SW 1271 (cell line): ENCODE measurements around the gene HOXC9.

Source experiments
- DNase-seq, 2 experiments: peaks; one replicate each; lab custom pipeline; 2025; lab: John Stamatoyannopoulos, UW

HOXC9 gene

DNA sequence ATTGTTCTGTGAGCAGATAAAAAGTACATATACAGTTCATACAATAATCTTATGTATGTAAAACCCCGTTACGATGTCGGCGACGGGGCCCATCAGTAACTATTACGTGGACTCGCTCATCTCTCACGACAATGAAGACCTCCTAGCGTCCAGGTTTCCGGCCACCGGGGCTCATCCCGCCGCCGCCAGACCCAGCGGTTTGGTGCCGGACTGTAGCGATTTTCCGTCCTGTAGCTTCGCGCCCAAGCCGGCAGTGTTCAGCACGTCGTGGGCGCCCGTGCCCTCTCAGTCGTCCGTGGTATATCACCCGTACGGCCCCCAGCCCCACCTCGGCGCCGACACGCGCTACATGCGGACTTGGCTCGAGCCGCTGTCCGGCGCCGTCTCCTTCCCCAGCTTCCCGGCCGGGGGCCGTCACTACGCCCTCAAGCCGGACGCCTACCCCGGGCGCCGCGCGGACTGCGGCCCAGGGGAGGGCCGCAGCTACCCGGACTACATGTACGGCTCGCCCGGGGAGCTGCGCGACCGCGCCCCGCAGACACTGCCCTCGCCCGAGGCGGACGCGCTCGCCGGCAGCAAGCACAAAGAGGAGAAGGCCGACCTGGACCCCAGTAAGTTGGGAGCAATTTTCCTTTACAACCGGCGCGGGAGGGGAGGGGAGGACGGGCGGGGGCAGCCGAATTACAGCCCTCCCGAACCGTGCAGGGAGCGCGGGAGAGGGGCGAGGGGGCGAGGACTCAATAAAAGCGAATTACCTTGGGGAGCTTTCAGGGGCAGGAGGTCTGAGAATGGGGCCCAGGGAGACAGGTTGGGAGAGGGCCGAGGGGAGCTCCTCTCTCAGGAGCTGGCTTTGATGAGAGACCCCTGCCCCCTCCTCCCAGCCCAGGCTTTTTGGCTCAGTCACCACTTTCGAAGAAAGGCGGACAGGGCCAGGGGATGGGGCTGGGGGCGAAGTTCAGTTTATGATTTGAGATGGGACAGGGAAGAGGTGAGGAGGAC lies at the start of gene HOXC9:
TSS of gene HOXC9 (plus strand) at position 46 of the 999 bp plus-strand sequence. CDS start at position 74, 28 bp downstream.
- peak in 1 of 2 experiments; percentile 59 for DNase-seq

DNA sequence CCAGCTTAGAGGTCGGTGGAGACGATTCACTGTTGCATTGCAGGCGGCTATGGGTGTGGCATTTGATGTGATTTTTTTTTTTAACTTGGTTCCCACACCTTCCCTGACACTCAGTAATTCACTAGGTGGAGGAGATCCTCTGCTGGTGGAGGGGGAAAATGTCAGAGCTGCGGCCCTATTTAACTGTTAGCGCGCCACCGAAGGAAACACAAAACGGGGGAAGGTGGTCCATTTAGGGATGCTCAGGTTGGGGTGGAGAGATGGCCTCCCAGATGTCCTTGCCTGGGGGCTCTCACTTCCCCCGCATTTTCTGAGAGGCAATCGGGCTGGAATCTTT lies 49.6 kb upstream of the HOXC9 start:
- DNase-seq, result no peak

DNA sequence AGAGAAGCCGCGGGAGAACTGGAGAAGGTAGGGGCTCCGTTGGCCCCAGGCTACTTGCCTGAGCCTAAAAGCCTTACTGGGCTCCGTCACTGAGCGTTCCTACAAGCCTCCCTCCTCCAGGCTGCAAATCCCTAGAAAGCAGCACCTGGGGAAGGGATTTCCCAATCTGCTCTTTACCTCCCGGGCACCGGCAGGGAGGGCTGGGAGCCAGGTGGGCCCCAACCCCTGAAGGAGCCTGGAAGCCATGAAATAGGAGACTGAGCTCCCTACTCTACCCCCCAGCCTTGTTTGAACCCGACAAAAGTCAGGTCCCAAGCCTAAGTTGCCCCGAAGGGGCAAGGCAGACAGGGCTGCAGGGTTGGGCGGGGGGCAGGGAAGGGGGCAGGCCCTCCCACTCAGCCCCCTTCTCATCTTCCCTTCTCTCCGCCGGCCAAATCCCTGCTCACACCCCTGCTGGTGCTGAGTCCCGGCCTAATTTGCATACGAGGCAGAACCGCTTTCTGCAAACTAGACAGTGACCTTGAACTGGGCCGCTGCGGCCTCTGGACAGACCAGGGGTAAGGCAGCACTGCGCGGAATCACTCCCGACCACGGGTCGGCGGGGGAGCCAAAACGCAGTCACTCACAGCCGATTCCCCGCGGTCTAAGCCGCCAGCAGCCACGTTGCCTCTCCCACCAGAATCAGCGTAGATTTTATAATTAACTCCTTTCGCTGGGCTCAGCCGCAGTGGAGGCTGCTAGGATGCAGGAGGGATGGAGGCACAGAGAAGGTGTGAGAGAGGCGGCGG lies 49.0 kb upstream of the HOXC9 start:
- DNase-seq, result no peak

DNA sequence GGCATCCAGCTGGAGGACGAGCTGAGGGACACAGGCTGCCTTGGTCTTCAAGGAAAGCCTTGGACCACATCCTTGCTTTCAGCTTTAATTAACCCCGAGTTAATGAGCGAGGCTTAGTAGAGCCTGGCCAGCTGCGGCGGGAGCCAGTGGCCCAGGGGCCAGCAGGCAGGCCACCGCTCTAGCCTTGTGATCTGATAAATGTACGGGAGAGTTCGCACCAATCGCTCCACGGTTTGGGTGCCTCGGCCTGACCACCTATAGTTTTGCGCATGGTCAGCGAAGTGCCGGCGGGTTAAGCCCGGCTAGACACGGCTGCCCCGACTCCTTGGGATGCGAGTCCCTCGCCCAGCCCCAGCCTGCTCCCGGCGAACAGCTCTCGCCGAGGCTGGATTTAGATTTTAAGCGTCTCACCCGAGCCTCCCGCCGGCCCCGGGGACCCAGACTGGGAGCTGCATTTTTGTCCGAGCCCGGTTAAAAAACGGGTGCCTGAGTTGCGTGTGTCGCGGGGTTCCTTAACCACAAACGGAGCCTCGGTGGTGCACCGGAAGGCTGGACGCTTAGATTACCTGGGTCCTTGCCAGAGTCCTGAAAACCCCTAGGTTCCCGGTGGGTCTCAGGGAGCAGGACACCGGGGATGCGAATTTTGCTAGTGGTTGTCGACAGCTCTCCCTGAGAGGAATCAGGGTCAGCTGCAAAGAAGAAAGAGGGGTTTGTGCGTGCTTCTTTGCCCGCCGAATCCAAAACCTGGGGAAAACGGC lies 48.2 kb upstream of the HOXC9 start:
- no peak for DNase-seq

DNA sequence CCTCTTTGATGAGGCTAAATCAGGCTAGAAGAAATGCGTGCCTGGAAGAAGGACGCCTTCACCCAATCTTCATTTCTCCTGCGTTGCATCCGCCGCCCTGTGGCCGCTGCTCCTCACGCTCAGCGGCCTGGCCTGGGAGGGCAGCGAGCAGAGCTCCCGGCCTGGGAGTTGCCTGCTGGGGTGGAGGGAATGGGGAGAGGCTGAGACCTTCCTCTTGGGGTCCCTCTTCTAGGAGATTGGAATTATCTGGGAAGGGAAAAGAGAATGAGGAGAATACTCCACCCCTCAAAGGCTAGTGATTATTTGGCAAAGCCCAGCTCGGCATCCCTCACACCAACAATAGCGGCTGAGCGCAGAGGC lies 47.6 kb upstream of the HOXC9 start:
- no peak for DNase-seq

DNA sequence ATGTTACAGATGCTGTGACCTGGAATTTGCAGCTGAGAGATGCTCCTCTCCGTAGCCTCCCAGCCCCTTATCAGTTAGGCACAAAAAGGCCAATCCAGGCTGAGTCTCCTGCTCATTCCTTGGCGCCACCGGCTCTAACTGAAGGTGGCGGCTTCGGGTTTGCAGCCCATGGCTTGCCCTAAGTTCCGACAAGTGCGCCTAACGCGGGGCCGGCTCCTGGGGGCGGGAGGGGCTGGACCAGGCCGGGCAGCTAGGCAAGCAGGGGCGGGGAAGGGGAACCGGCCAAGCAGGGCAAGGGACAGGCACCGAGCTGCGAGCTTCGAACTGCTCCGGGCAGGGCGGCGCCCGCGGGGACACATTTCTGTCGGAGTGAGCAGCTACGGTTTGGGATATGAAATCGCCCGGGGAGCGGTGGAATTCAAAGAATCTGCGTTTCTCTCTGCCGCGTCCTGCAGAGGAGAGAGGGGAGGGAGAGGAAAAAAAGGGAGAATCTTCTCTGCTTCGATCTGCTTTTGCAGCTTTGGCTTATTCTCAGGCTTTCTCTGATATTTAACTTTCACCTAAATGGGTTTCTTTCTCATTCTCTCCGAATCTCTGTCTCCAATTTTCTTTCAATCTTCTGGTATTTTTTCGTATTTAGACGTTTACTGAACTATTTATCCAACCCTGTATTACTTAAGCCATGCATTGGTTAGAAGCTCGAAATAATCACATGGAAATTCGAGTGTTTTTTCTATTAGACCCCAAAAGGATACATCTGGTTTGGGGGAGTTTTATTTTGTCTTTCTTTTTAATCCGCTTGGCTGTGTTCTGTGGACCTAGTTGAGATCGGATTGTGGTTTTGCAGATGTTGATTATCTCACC lies 46.9 kb upstream of the HOXC9 start:
- no peak for DNase-seq

DNA sequence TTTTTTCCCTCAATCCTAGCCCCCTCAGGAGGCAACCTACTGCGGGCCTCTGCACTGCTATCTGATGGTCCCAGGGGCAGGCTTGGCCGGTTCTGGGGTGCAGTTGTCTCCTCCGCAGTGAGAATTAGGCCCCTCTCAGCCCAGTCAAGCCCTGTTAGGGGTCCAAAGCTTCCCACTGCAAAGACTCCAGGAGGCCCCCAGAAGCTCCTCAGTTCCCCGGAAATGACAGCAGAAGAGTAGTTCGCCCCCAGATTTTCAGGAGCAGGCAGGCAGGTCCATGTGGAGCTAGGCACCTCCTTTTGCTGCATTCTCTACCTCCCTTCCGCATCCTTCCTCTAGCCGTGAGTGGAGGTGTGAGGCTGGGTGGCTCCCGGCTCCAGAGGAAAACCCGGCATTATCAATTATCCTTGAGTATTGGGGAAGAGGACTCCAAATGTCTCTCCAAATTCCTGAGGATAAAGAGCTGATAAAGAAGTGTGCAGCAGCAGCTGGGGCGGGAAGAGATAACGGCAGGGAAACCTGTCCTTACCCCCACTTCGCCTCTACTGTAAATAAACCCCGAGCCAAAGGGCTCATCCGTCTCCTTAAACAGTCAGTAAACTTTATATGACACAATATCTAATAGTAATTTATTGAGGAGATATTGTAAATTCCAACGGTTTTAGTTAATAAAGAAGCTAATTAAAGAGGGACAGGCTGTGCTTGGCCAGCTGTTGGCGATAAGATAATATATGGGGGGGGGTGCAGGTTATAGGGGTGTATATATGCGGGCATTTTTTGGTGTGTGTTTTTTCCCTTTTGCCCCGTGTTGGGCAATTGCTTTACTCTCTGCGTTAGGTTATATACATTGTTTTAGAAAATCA lies 45.9 kb upstream of the HOXC9 start:
- no peak for DNase-seq

DNA sequence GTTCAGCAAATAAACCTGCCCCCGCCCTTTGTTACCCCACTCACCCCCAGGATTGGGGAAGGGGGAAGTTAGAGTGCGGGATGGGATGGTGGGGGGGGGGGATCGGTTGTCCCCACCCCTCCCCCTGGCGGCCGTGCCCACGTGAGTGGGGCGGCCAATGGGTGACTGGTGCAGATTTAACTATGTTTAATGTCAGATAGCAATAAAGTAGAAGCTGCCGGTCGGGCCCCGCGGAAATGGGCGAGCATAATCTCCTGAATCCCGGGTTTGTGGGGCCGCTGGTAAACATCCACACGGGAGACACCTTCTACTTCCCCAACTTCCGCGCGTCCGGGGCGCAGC lies 45.3 kb upstream of the HOXC9 start, which contains the start of gene HOXC12:
TSS of gene HOXC12 (plus strand) at position 210 of the 342 bp plus-strand sequence. CDS start at position 237, 27 bp downstream.
- no peak for DNase-seq

DNA sequence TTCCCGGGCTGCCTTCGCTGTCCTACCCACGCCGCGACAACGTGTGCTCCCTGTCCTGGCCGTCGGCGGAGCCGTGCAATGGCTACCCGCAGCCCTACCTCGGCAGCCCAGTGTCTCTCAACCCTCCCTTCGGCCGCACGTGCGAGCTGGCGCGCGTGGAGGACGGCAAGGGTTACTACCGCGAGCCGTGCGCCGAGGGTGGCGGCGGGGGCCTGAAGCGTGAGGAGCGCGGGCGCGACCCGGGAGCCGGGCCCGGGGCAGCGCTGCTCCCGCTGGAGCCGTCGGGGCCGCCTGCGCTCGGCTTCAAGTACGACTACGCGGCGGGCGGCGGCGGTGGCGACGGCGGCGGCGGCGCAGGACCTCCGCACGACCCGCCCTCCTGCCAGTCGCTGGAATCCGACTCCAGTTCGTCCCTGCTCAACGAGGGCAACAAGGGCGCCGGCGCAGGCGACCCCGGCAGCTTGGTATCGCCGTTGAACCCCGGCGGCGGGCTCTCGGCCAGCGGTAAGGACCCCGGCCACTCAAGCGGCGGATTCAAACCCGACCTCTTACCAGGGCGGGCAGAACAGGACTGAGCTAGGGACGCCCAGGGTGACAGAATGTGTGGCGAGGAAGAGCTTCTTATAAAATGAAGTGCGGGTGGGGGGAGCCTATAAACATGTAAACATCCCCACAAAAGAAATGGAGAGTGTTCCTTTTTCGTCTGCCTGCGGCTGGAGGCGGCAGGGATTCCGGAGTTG lies 44.8 kb upstream of the HOXC9 start:
- DNase-seq, result no peak

DNA sequence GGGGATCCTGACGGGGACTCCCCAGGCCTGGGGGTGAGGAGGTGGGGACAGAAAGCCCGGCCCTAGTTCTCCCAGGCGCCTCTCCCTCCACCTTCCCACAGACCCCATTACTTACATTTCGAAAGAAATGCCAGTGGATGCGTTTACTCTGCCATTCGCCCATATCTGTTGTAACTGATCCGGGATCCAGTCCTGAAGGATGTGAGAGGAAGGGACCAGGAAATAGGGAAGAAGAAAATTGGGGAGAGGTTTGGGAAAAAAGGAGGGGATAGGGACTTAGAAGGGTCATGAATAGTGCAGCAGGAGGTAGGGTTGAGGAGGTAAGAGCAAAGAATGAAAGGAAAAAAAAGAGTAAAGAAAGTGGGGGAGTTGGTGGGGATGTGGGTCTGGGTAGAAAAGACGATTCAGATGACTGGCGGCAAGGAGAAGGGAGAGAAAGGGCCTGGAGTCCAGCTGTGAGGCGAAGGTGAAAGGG lies 44.1 kb upstream of the HOXC9 start:
- no peak for DNase-seq

DNA sequence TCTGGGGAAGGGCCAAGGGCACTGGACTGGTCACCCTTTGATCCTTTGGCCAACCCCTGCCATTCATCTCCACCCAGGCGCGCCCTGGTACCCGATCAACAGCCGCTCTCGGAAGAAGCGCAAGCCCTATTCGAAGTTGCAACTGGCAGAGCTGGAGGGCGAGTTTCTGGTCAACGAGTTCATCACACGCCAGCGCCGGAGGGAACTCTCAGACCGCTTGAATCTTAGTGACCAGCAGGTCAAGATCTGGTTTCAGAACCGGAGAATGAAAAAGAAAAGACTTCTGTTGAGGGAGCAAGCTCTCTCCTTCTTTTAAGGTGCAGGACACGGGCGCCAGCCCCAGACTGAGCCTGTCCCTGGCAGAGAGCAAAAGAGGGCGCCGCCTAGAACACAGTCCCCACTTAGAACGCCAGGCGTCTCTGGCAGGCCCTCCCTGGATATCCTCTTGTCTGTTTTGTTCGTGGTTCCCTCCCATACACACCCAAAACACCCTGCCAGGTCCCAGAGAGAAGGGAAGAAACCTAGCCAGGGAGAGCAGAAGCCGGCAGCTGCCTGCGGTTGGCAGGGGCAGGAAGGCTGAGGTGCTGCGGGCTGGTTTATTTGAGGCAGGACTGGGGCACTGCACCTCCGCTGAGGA lies 43.6 kb upstream of the HOXC9 start:
- DNase-seq, result no peak

DNA sequence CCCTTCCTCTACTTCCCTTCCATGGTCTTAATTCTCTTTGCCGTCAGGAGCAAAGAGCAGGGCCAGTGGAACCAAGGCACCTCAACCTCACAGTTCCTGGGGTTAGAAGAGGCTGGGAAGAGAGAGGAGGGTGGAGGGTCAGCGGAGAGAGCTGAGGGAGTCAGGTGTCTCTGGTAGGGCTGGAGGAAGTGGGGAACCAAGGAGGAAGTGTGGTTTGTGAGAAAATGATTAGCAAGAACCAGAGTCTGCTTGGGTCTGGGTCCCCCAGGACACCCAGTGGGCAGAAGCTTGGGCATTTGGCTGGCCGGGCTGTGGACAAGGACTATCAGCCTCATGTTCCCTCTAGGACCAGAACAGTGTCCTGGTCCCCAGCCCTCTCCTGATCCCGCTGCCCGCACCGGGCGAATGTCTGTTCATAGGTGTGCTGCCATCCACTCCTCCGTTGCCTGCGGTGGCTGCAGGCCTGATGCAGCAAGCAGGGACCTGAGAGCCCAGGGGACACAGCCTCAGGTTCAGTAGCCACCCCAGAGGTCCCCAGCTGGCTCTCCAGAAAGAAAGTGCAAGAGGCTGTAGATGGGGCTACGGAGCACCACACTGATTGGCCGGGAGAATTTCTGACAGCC lies 42.9 kb upstream of the HOXC9 start:
- no peak for DNase-seq

DNA sequence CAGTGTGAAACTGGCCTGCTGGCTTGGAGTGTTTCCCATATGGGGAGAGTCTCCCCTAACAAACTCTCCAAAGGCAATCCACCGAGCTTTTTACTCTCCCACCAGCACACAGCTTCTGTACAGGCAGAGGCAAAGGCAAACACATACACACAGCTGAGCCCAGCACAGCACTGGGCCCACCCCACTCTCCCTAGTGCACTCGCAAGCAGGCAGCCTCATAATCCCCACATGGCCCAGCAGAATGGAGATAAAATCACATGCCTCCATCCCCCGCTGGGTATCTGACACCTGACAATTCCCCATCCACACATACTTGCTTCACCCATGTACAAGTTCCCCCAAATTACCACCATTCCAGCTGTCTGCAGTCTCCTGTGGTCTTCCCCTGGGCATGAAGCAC lies 41.8 kb upstream of the HOXC9 start:
- no peak for DNase-seq

DNA sequence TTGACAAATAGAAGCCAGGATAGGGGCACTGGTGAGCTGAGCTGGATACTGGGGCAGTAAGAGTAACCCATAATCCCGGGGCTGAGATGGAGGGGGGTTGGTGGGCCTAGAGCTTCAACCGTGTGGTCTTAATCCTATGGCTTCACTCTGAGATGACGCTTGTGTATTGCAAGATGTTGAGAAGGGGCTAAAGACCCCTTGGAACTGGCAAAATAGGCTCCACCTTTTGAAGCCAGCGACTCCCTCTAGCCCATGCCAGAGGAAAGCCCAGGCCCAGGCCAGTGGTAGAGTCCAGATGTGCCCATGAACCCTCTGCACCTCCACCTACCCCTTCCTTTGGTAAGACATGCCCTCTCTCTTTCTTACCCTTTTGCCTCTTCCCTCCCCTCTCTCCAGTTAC lies 40.6 kb upstream of the HOXC9 start:
- DNase-seq, result no peak

DNA sequence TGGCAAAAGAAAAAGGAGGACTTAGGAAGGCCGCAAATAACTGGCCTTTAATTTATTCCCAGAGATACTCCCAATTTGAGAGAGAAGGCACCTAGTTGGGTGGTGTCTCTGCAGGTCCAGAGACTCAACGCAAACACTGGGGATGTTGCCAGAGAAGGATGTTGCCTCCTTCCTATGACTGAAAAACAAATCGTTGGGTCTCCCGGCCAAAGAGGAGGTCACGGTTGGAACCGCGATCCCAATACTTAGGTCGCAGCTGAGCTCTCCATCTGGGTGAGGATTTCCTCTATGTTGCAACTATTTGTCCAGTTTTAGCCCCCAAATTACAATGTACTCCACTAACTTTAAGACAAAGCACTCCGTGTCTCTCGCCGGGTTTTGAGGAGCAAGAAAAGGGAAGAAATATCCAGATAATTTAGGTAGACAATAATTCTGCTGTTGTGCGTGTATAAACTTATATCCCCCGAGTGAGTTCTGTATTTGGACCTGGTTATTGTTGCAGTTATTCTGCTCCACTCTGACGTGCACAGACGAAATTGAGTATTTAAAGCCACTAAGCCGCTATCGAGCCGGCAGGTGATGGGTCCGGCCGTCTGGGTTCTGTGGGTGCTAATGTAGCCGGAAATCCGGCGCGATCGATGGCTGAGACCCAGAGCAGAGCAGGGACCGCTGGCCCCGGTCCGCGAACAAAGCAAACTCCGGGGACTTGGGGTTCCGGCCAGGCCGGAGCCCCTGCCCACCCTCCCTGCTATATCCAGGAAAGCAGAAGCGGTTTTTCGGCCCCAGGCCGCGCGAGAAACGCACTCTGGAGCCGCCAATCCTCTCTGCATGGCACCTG lies 39.6 kb upstream of the HOXC9 start:
- DNase-seq, result no peak

DNA sequence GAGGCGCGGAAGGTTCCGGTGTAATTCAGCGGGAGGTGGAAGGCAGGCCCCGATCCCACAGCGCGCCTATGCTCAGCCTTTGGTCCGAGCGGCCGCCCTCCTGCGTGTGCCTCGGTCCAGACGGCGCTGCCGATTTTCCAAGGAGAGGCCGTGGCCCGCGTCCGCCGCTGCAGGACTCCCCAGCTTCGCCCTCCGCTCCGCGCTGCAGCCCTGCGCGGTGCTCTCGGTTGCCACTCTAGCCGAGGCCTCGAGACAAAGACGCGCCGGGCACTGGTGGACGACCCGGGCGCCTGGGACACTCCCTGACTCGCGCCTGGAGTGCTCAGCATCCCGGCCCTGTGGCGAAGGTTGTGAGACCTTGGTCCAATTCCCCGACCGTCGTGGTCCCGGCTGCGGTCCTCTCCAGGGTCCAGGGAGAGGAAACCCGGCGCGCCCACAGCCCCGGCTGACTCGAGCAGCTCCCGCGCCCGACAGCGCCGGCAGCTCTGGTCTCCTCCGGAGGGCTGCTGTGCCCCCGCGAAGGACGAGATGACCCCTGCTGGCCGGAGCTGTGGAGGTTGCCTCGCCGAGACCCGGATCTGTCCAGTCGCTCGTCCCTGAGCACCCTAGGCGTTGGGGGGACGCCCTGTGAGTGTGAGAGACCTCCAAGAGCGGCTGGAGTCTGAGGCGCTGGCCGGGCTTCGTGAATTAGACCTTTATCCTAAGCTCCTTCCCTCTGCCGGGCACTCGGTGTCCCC lies 38.8 kb upstream of the HOXC9 start:
- no peak for DNase-seq

DNA sequence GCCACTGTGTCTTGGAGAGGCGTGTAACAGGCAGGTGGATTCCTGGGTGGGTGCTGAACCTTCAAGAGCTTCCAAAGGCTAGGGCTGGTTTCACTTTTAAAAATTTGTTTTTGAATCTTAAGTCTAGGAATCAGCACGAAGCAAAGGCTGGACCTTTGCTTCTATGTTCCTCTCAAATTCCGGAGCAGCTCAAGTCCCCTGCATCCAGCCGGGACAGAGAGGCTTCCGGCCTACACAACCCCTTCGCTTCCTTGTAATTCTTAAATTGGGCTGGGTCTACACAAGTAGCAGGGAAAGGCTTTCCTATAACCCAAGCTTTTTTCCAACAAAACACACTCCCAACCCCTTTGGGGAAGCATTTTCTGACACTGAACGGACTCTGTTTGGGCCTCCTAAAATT lies 37.0 kb upstream of the HOXC9 start:
- no peak for DNase-seq
